Esophagus muscularis mucosa (tissue), 4 donors: Measurements from ENCODE around the gene XNDC1N.

ENCODE experiments used
- CTCF ChIP-seq, 3 experiments: fragments of 200-600 bp in 2 of 3; fragments of 450-650 bp in 1 of 3; sonication (generic) in 2 of 3; IDR thresholded peaks; one replicate each; pipeline ENCODE4 v1.5.1; 2017 to 2019; ENCODE audit warnings: antibody characterized with exemption in 3 of 3, mild to moderate bottlenecking in 2 of 3, moderate library complexity in 1 of 3
- EP300 ChIP-seq: sonication (generic); formaldehyde crosslinking; IDR thresholded peaks from one replicate; pipeline ENCODE4 v1.6.1; 2017; ENCODE audit warnings: antibody characterized with exemption
- POLR2A ChIP-seq: fragments of 450-650 bp; IDR thresholded peaks from one replicate; pipeline ENCODE4 v1.6.1; 2017; ENCODE audit warnings: antibody characterized with exemption, moderate library complexity, mild to moderate bottlenecking, low read depth

DNA sequence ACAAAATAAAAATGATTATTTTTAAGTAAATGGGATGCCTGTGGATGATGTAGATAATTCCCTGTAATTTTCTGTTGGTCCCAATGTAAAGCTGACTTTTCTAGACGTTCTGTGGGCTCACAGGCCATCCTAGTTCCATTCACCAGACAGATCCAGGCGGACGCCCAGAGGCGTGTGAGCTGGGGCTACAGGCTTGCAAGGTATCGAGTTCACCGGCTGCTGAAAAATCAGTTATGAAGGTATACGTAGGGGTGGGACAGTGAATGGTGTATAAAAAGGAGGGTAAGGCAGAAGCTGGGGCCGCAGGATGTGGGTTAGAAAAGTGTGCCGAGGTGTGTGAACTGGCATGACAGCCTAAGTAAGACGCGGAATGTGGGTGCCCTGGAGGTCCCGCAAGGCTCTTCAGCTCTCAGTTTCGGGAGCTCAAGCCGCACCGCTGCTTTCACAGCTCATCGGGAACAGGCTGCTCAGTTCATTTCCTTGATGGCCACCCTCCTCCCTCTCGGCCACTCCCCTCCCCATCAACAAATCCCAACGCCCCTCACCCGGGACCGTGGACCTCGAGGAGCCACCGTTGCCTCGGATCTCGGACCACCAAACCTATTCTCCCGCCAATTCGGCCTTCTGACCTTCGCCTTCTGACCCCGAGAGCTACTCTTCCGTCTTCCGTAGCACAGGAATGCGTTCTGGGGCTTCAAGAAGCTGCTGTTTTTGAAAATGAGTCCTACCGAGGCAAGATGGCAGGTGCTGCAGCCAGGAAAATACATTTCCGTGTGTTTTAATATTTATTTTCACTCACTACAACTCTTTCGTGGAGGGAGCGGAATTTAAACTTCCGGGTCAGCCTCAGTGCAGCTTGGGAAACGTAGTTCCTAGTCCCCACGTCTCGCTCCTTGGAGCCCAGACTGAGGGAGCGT, at the start of gene XNDC1N:
- TF ChIP-seq CTCF (IDR thresholded peaks at IDR 0.05) (no peak), POLR2A (no peak), EP300 (no peak)
